Jurkat, Clone E6-1 (cell line): Measurements from ENCODE around the gene CTSC.

Source experiments
- DNase-seq: peaks from one replicate; pipeline ENCODE4 v3.0.0-alpha.2; 2011; ENCODE audit warnings: low read depth, low spot score
- H3K4me3 ChIP-seq: 2 replicates; pipeline ENCODE4 v1.5.1; 2011; ENCODE audit warnings: mild to moderate bottlenecking, low read length, control low read depth, moderate library complexity

CTSC gene

DNA sequence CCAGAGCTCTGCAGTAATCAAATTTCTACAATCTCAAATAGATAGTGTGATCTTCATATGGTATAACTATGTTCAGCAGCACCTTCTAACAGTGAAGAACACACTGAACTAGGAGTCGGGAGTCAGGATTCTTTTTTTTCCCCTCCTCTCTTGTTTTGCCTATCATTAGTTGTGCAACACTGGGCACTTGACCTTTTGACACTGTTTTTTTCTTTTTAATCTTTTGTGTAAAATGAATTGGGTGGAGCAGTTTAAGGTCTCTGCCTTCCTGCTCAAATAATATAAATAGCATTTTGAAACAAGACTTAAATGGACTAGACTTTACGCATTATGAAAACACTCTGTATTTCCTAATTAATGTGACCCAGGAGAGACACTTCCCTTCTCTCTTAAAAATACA is 39.7 kb downstream of the CTSC start:
- H3K4me3 ChIP-seq: no peak overlapping the region
- DNase-seq: no peak

DNA sequence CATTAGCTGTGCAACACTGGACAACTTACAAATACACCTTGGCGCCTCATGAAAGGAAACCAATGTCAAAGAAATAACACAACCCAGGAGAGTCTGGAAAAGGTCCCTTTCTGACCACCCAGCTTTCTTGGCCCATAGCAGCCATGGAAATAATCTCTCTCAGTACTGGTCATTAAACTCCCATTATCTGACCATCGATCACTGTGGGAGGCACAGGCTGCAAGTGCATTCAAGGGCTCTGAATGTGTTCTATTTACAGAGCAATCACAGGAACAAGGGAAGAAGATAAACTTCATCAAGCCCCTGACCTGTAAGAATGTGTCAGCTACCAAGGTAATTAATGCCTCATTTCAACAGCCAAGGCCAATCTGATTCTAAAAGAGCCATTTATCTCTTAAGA is 40.1 kb downstream of the CTSC start:
- no peak overlapping the region for H3K4me3 ChIP-seq
- DNase-seq: no peak

DNA sequence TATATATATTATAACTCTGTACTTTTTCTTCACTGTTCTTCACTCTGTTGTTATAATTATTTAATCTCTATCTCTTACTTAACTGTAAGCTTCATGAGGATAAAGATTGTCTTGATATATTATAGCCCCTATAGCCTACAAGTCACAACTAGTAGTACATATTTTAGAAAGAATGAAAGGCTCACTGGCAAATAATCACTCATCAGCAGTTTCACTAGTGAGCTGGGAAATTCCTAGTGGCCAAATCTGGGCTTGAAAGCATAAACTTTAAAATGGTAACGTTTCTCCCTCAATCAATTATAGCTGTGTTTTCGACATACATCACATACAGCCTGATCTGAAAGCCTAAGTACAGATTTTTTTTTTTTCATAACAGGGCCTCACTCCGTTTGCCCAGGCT is 42.5 kb downstream of the CTSC start:
- no peak for DNase-seq
- H3K4me3 ChIP-seq: no peak overlapping the region

DNA sequence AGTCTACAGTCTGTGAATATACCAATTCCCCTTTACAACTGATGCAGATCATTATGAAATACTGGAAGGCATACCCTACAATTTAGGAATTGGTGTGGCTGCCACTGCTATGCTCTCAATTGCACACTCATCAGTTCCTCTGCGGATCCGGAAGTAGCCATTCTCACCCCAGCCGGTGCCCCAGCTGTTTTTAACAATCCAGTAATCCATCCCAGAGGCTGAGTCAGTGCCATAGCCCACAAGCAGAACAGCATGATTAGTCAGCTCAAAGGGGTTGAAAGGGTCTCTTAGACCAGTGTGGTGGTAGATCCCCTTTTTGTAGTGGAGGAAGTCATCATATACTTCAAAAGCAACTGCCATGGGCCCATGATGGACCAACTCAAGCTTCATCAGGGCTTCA is 43.6 kb downstream of the CTSC start:
- DNase-seq: no peak
- H3K4me3 ChIP-seq: no peak overlapping the region

DNA sequence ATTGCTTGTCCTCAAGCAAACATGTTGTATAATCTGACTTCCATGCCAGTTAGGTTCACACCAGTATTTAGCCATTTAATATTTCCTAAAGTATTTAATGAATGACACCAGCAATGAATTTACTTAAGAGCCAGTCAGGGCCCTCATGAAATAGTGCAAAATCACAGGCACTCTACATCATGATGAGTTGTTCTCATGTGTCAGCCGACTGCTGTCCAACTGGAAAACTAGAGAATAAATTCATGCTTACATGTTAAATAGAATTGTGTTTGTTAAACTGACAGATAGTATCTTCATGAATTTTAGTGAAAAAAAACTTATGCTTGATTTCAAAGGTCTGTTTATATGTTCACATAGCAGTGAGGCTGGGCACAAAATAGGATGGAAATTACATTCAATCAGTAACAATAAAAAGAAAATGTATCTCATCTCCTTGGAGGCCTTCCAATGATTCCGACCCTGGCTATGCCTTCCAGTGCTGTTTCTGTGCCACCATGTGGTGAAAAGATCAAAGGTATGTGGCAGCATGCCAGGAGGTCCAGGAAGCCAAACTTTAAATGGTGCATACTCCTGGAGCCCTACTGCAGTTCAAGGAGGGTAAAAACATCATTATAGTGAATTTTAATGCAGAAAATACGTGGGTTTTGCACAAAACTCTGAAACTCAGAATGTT is 45.2 kb downstream of the CTSC start:
- H3K4me3 ChIP-seq: no peak overlapping the region
- peak; percentile 32 for DNase-seq

DNA sequence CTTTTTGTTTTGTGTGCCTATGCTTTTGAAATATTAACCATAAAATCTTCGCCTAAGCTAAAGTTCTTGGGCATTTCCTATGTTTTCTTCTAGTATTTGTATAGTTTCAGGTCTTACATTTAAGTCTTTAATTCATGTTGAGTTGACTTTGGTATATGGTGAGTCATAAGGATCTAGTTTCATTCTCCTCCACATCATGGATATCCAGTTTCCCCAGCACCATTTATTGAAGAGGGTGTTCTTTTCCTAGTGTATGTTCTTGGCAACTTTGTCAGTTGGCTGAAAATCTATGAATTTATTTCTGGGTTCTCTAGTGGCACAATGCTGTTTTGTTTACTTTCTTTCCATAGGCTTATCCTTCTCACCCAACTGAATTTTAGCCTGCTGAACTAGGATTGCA is 49.0 kb downstream of the CTSC start:
- DNase-seq: no peak
- no peak overlapping the region for H3K4me3 ChIP-seq

DNA sequence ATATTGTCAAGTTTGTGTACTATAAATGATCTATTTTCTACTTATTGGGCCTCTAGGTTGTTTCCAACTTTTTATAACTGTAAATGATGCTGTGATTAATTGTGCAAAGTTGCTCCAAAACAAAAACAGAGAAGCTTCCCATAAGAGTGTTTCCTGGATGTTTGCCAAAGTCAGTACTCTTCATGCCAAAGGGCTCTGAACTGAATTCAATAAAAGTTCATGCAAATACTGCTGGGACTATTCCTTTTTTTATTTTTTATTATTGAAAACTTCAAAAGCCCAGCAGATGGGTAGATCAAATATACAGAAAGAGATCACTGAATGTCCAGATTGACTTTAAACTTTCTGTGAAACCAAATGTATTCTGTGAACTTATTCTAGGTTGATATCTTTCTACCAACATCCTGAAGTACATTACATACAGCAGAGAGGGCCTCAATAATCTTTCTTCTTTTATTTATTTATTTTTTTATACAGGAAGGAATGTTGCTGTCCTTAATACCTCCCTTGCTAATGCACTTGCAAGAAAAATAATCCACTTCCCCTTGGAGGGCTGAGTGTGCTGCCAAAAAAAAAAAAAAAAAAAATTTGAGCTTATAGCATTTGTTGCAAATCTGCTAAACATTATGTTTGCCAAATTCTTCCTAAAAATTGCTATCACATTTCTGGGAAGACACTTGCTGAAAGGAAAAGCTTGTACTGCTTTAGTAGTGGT is 53.0 kb downstream of the CTSC start:
- DNase-seq: no peak
- no peak overlapping the region for H3K4me3 ChIP-seq

DNA sequence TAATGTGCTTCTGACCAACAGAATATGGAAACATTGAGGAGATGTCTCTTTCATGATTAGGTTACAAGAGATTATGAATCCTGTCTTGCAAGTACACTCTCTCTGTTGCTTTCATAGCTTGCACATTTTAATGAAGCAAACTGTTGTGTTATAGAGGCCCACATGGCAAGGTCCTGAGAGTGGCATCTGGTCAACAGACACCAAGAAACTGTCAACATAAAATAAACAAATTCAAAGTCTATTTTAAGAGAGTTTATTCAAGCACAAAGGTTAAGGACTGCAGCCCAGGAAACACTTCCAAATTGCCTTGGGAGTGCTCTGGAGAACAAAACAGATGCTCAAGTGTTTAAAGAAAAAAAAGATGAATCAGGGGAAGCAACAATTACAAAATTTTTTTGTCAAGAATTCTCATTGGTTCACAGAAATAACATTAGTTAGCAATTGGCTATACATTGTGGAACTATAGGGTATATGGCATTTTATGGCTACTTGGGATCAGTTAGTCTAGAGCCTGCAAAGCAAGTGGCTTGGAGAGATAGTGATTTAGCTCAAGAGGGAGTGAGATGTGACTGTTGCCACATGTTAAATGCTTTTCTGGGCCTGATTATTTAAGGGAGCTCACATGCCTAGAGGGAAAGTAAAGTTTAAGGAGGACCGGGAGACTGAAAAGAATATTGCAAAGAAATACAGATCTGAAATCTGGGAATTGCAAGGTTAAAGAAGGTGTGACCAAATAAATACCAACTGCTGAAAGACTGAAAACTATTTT is 54.6 kb downstream of the CTSC start:
- no peak overlapping the region for H3K4me3 ChIP-seq
- no peak for DNase-seq

DNA sequence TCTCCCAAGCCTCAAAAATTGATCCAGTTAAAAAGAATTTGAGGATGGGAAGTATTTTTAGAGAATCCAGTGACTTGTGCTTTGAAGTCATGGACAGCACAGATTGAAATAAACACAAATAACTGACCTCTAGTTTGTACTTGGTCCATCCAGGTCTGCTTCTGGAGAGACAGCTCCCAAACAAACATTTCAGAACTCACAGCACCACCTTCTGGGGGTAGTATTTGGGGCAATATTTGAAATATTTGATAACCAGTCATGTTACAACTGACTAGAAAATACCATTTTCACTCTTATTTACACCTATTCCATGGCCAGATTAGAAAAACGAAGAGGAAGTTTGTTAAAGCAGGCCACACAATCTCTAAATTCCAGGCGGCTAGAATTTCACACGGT is 56.2 kb downstream of the CTSC start:
- no peak overlapping the region for H3K4me3 ChIP-seq
- DNase-seq: no peak

DNA sequence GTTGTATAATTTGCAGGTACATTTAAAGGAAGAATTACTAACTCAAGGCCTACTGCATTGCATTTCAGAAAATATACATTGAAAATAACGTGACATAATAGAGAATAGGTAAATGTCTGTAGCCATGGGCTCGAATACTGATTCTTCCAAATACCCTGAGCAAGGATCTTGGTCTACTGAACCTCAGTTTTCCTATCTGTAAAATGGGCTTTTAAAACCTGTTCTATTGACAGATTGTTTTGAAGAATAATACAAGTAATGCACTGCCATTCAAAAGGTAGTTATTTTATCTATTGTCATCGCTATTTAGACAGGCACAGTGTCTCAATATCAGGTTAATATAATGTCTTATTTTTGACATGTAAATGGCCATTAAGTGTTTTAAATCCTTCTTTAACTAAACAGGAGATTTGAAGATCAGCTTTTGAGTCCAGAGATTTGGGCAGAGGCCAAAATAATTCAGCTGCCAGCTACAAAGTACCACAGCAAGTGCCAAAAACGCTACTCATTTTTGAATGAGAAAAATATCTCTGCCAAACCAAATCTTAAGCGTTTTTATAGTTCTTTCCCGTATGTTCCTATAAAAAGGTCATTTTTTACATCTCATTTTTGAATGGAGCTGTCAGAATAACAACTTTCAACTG is 56.7 kb downstream of the CTSC start:
- no peak for DNase-seq
- no peak overlapping the region for H3K4me3 ChIP-seq

DNA sequence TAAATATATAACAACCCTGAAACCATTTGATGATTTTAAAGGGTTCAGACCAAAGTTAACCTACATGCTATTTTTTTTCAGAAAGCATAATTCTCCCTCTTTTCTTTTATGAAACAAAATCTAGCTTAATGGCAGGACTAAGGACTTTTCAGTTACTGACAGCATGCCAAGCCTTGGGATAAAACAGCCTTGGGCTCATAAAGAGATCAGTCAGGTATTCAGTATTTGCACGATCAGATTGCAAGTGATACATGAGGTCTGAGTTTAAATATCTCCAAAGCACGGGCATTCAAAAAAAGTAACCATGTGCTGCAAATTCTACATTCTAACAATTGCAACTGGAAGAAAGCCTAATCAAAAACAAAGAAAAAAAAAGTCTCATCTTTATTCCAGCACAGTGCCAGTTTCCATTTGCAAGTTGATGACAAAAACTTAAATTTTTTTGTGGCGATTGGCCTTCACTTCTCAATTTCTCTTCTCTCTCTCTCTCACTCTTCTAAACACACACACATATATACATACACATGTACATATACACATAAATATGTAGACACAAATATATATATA is 60.1 kb downstream of the CTSC start:
- H3K4me3 ChIP-seq: no peak overlapping the region

DNA sequence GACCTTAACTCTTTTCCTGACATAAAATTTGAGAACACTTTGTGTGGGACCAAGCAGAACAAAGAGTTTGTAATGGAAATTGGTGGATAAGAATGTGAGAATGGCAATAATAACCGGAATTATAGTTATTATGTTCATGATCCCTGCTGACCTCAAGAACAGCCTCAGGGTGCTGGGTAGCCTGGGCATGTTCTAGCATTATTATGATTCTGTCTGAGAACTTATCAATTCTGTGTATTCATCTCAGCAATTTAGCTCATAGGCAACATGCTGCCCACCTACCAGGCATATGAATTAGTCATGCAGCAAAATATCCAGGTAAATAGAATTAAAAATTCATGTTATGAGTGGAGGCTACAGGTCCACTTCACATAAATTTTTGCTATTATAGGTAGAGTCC is 61.9 kb downstream of the CTSC start:
- no peak overlapping the region for H3K4me3 ChIP-seq
- no peak for DNase-seq

More for the DNA sequence above, 60.1 kb downstream of the CTSC start:
- no peak for DNase-seq

DNA sequence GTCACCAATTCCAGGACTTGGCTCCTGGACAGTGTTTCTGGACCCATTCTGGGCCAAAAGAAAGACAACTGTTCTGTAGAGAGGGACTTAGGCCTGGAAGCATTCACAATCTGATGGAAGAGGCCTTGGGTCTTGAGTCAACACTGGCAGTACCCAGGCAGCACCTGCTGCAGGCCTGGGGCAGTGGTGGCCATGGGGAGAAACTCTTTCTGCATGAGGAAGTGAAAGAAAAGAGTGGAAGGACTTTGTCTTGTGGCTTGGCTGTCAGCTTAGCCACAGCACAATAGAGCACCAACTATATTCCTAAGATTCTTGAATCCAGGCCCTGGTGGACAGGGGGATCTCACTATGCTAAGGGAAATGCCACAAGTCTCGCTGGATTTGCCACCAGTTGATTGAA is 70.6 kb downstream of the CTSC start:
- DNase-seq: no peak

DNA sequence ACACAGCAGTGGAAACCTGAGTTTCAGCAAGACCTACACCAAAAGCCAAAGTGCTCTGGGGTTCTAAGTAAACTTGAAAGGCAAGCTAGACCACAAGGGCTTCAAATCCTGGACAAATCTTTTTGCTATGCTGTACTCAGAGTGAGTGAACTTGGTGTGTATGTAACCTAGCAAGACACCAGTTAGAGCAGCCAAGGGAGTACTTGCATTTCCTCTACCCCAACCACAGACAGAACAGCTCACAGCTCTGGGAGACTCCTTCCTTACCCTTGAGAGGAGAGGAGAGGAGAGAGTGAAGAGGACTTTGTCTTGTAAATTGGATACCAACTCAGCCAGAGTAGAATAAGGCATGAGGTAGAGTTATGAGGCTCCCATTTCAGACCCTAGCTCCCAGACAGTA is 71.4 kb downstream of the CTSC start:
- DNase-seq: peak; percentile 2
- no peak overlapping the region for H3K4me3 ChIP-seq

More for the DNA sequence above, 70.6 kb downstream of the CTSC start:
- H3K4me3 ChIP-seq: no peak overlapping the region

DNA sequence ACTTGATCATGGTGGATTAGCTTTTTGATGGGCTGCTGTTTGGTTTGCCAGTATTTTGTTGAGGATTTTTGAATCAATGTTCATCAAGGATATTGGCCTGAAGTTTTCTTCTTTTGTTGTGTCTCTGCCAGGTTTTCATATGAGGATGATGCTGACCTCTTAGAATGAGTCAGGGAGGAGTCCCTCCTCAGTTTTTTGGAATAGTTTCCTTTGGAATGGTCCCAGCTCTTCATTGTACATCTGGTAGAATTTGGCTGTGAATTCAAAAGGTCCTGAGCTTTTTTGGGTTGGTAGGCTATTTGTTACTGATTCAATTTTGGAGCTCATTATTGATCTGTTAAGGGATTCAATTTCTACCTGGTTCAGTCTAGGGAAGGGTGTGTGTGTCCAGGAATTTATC is 78.1 kb downstream of the CTSC start:
- H3K4me3 ChIP-seq: no peak overlapping the region
- DNase-seq: no peak

DNA sequence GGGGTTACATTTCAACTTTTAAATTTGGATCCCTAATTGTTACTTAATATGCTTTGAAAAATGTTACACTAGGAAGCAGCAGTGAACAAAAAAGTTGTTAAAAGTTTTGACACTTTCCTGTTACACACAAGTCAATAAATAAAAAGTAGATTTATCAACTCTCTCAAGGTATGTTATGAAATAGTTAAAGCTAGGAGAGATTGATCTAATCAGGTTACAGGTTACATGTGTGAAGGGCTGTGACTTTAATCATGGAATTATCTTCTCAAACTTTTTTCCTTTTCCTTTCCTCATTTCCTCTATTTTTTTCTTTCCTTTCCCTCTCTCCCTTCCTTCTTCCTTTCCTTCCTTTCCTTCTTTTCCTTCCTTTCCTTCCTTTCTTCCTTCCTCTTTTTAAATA is 85.3 kb downstream of the CTSC start:
- no peak for DNase-seq
- H3K4me3 ChIP-seq: no peak overlapping the region

DNA sequence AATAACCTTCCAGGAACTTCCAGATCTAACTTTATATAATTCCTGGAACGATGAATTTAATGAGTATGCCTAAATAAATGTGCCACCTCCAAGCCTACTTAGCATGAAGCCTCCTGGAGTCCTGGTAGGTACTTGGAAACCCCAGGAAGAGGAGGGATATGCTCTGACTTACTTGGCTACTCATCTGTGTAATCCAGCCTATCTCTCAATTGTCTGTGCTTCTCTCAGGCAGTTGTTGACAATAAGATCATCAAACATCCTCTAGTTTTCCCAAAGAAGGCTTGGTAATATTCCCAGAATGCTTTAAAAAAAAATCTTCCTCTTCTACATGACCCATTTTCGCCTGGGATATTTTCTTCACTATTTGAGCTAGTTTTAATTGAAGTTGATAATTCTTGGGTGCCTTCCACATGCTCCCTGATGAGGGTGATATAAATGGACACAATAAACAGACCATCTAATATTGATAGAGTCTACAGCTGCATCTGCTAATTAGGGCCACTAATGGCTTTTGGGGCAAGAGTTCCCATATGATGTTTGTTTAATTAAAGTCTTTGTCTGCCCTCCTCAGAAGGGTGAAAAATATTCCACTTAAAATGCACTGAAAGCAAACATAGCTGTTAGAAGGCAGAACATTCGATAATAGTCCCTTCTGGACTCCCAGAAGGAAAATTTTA is 86.8 kb downstream of the CTSC start:
- H3K4me3 ChIP-seq: no peak overlapping the region
- DNase-seq: no peak

DNA sequence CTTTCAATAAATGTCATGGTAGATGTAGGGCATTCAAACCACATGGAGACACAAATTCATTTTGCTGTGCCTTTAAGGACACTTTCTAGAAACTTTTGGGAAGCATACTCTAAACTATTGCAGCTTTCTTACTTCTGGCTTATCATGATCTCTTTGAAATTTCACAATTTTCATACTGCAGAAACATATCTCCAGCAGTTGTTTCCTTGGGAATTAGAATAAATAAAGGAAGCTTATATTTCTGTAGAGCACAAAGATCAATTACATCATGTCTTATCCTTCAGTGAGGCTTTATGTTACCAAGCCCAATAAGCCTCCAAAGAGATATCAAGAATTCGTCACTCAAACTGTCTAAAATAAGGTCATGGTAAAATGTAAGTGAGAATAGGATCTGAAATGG is 87.8 kb downstream of the CTSC start:
- H3K4me3 ChIP-seq: no peak overlapping the region
- DNase-seq: no peak

DNA sequence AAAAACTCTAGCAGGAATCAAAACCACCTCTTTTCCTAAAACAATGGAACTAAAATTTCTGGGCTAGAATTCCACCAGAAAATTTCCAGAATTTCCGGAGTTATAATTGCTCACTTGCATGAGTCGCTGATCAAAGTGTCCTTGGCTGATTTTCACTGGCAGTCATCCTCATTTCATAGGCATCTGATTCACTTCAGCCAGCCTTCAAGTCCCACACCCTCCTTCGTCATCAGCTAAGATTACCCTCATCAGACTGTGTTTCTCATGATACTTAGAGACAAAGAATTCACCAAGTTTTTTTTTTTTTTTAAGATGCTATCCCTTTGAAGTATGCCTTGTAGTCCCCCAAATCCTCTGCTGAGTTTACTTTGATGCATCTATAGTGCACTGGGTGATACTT is 90.8 kb downstream of the CTSC start:
- no peak for DNase-seq
- no peak overlapping the region for H3K4me3 ChIP-seq
